Breast epithelium (tissue), 4 donors: ENCODE measurements around the gene C1RL. TPM values are rescaled to one million over a fixed set of nuclear protein-coding genes. Genes with fewer than 3 reads are reported as not detected.

Experiments
- DNase-seq, 2 donors: peaks; one replicate each; pipeline ENCODE4 v3.0.0-alpha.2; 2019; ENCODE audit warnings: low spot score in 2 of 2
- H3K27ac ChIP-seq, 2 donors: fragments of 200-600 bp; sonication (generic) in 1 of 2; one replicate each; pipeline ENCODE4 v1.5.1; 2016 to 2019; ENCODE audit warnings: mild to moderate bottlenecking in 1 of 2
- H3K27me3 ChIP-seq, 2 donors: fragments of 200-600 bp; sonication (generic) in 1 of 2; one replicate each; pipeline versions ENCODE4 v1.5.1 to v1.6.0; 2017 to 2019; ENCODE audit warnings: control low read depth in 1 of 2, mild to moderate bottlenecking in 1 of 2
- H3K36me3 ChIP-seq: fragments of 200-600 bp; one replicate; pipeline ENCODE4 v1.5.1; 2019
- H3K4me1 ChIP-seq, 2 donors: fragments of 200-600 bp; sonication (generic); one replicate each; pipeline ENCODE4 v1.5.1; 2016 to 2019; ENCODE audit warnings: control low read depth in 1 of 2
- H3K4me3 ChIP-seq, 3 donors: fragments of 200-600 bp; sonication (generic); 1 replicate in 2 of 3; 2 replicates in 1 of 3; pipeline ENCODE4 v1.5.1; 2016 to 2019; ENCODE audit warnings: mild to moderate bottlenecking in 3 of 3, moderate library complexity in 2 of 3
- H3K9me3 ChIP-seq, 2 donors: fragments of 200-600 bp; sonication (generic) in 1 of 2; one replicate each; pipeline ENCODE4 v1.5.1; 2016 to 2019; ENCODE audit warnings: control low read depth in 1 of 2
- POLR2A ChIP-seq: fragments of 450-650 bp; IDR thresholded peaks from one replicate; pipeline ENCODE4 v1.6.1; 2016; ENCODE audit warnings: antibody characterized with exemption, mild to moderate bottlenecking, moderate library complexity
- POLR2AphosphoS5 ChIP-seq, 3 donors: sonication (generic); formaldehyde crosslinking; IDR thresholded peaks; one replicate each; pipeline ENCODE4 v1.6.1; 2017; ENCODE audit warnings: antibody characterized with exemption in 3 of 3
- intact Hi-C: fragments of 100-400 bp; cut with DNase I; formaldehyde crosslinking; loops from one replicate; pipeline ENCODE4 v1.15.1; 2023; ENCODE audit warnings: low total_unique reads
- total RNA-seq, 3 donors: library from RNA; depleted of rRNA; stranded (reverse); fragments of >200 nt; gene quantifications; one replicate each; pipeline ENCODE4 v1.1.0, GENCODE V29; 2016
- TF ChIP-seq, protein P1 (sequence below), 3 donors: fragments of 450-650 bp; IDR thresholded peaks; one replicate each; pipeline ENCODE4 v1.5.1; 2016 to 2017; ENCODE audit warnings: antibody characterized with exemption in 3 of 3, mild to moderate bottlenecking in 3 of 3, moderate library complexity in 3 of 3

Gene C1RL
- total RNA-seq, 3 donors from 2014 or later: 80.6 to 138 (median 124) TPM

DNA sequence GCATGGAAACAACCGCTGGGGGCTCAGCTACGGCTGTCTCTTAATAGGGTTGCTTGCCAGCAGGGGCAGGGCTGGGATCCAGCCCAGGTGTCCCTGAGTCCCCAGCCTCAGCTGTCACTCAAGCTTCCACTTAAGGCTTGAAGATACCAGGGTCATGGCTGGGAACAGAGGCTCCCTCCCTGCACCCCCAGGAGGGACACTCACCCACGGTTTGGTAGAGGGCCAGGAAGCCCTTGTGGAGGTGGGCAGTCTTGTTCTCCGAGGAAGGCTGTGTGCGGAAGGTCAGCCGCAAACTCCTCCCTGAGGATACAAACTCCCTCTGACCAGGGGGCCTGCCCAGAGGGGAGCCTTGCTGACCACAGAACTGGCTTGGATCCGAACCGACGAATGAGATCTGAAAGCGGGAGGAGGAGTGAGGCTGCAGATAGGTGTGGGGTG lies 7.3 kb downstream of the C1RL start:
- H3K9me3 ChIP-seq: no peaks in the 10 kb centered on the region
- intact Hi-C loops: no loop called here
- H3K36me3 ChIP-seq: no peaks in the 10 kb centered on the region
- H3K27me3 ChIP-seq: no peaks in the 10 kb centered on the region
- TF ChIP-seq, protein P1, sequence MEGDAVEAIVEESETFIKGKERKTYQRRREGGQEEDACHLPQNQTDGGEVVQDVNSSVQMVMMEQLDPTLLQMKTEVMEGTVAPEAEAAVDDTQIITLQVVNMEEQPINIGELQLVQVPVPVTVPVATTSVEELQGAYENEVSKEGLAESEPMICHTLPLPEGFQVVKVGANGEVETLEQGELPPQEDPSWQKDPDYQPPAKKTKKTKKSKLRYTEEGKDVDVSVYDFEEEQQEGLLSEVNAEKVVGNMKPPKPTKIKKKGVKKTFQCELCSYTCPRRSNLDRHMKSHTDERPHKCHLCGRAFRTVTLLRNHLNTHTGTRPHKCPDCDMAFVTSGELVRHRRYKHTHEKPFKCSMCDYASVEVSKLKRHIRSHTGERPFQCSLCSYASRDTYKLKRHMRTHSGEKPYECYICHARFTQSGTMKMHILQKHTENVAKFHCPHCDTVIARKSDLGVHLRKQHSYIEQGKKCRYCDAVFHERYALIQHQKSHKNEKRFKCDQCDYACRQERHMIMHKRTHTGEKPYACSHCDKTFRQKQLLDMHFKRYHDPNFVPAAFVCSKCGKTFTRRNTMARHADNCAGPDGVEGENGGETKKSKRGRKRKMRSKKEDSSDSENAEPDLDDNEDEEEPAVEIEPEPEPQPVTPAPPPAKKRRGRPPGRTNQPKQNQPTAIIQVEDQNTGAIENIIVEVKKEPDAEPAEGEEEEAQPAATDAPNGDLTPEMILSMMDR (IDR thresholded peaks at IDR 0.05): no peak
- TF ChIP-seq POLR2AphosphoS5 (IDR thresholded peaks at IDR 0.05) (no peak), POLR2A (no peak)
- H3K27ac ChIP-seq: peak overlapping the region; percentile 58 to 79
- DNase-seq: no peak
- H3K4me3 ChIP-seq: peak overlapping the region in 1 of 3 donors; percentile 39
- H3K4me1 ChIP-seq: no peaks in the 10 kb centered on the region

GRCh38 chr12:7101047-7101693 lies 7.8 kb downstream of the C1RL start:
- no peak for DNase-seq

GRCh38 chr12:7100239-7100638 lies 8.8 kb downstream of the C1RL start:
- no peaks in the 10 kb centered on the region for H3K4me1 ChIP-seq
- intact Hi-C loops: no loop called here
- DNase-seq: no peak
- H3K36me3 ChIP-seq: no peaks in the 10 kb centered on the region
- TF ChIP-seq POLR2A: no peak
- TF ChIP-seq, protein P1 (IDR thresholded peaks at IDR 0.05): no peak
- no peak for TF ChIP-seq POLR2AphosphoS5 (IDR thresholded peaks at IDR 0.05)
- H3K4me3 ChIP-seq: no peak overlapping the region
- no peaks in the 10 kb centered on the region for H3K27me3 ChIP-seq
- H3K27ac ChIP-seq: peak overlapping the region in 1 of 2 donors; percentile 11
- no peaks in the 10 kb centered on the region for H3K9me3 ChIP-seq

More at GRCh38 chr12:7101047-7101693, 7.8 kb downstream of the C1RL start:
- no peak for TF ChIP-seq POLR2AphosphoS5 (IDR thresholded peaks at IDR 0.05)
- TF ChIP-seq, protein P1 (IDR thresholded peaks at IDR 0.05): no peak
- intact Hi-C loops: no loop called here
- no peaks in the 10 kb centered on the region for H3K9me3 ChIP-seq
- no peaks in the 10 kb centered on the region for H3K27me3 ChIP-seq
- peak overlapping the region; percentile 58 to 79 for H3K27ac ChIP-seq
- no peaks in the 10 kb centered on the region for H3K36me3 ChIP-seq
- no peaks in the 10 kb centered on the region for H3K4me1 ChIP-seq
- H3K4me3 ChIP-seq: peak overlapping the region in 1 of 3 donors; percentile 39

GRCh38 chr12:7099290-7099996 lies 9.6 kb downstream of the C1RL start:
- TF ChIP-seq POLR2A (no peak), POLR2AphosphoS5 (IDR thresholded peaks at IDR 0.05) (no peak)
- TF ChIP-seq, protein P1 (IDR thresholded peaks at IDR 0.05): no peak
- Histone ChIP-seq H3K27ac (no peak overlapping the region), H3K4me3 (no peak overlapping the region), H3K9me3 (no peaks in the 10 kb centered on the region), H3K4me1 (no peaks in the 10 kb centered on the region), H3K36me3 (no peaks in the 10 kb centered on the region), H3K27me3 (no peaks in the 10 kb centered on the region)
- intact Hi-C loops: no loop called here
- DNase-seq: no peak

- no peak for DNase-seq
- no peak for TF ChIP-seq POLR2AphosphoS5 (IDR thresholded peaks at IDR 0.05)
- no peak for TF ChIP-seq POLR2A
- TF ChIP-seq, protein P1 (IDR thresholded peaks at IDR 0.05): no peak
- Histone ChIP-seq H3K36me3 (no peaks in the 10 kb centered on the region), H3K4me1 (peaks cover 0 to 8% of the 10 kb centered on the region in 2 donors), H3K27me3 (no peaks in the 10 kb centered on the region), H3K9me3 (no peaks in the 10 kb centered on the region), H3K4me3 (no peak overlapping the region), H3K27ac (peak overlapping the region in 1 of 2 donors; percentile 13)
- intact Hi-C loops: no loop called here
Observed at GRCh38 chr12:7096979-7097378, 12.0 kb downstream of the C1RL start.
